ENCODE results near the gene EGFL8.

DNA sequence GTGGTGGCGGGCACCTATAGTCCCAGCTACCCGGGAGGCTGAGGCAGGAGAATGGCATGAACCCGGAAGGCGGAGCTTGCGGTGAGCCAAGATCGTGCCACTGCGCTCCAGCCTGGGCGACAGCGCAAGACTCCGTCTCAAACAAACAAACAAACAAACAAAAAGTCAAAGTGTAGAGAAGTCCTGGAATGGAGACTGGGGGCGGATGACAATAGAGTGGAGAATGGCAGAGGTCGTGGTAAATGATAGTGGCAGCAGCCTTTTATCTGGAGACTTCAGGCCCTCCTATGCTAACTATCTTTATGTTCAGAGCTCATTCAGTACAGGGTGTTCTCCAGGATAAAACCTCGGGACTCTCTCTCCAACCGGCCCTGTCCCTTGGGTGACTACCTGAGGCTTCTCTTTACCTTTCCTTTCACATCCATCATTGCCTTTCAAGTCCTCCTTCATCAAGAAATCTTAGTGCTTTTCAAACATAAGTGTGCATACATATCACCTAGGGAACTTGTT is 32.9 kb upstream of the EGFL8 start:
- TF ChIP-seq, protein P1, sequence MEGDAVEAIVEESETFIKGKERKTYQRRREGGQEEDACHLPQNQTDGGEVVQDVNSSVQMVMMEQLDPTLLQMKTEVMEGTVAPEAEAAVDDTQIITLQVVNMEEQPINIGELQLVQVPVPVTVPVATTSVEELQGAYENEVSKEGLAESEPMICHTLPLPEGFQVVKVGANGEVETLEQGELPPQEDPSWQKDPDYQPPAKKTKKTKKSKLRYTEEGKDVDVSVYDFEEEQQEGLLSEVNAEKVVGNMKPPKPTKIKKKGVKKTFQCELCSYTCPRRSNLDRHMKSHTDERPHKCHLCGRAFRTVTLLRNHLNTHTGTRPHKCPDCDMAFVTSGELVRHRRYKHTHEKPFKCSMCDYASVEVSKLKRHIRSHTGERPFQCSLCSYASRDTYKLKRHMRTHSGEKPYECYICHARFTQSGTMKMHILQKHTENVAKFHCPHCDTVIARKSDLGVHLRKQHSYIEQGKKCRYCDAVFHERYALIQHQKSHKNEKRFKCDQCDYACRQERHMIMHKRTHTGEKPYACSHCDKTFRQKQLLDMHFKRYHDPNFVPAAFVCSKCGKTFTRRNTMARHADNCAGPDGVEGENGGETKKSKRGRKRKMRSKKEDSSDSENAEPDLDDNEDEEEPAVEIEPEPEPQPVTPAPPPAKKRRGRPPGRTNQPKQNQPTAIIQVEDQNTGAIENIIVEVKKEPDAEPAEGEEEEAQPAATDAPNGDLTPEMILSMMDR (IDR thresholded peaks at IDR 0.05): no peak
- TF ChIP-seq POLR2A (IDR thresholded peaks at IDR 0.05) (no peak), EP300 (IDR thresholded peaks at IDR 0.05) (no peak)

Measured in tibial nerve (tissue), 4 donors.